ENCODE data around the gene XRRA1.

- TF ChIP-seq IRF2 (CRISPR knock-in tag; IDR thresholded peaks at IDR 0.05; ENCODE audit: borderline replicate concordance, low read depth) (no peak), NR2C2 (CRISPR knock-in tag; IDR thresholded peaks at IDR 0.05) (no peak), CTCF (IDR thresholded peaks at IDR 0.05) (no peak), ZNF232 (CRISPR knock-in tag; IDR thresholded peaks at IDR 0.05) (no peak), MAX (CRISPR knock-in tag; IDR thresholded peaks at IDR 0.05) (no peak; the same call in 1 of the 2 replicates)
Measured at GRCh38 chr11:74988541-74989259, 39.8 kb upstream of the XRRA1 start, which contains the start of gene NEU3.

Data from WTC11 (cell line).